Measurements from ENCODE around the gene CCDC93. TPM values are rescaled to one million over a fixed set of nuclear protein-coding genes. Genes with fewer than 3 reads are reported as not detected.
A peak's percentile ranks its signal among the peaks of the same experiment; 100 is the strongest.

The CCDC93 gene
- polyA plus RNA-seq, 2 of the 4 experiments (the other 2 are of a cell fraction): 14.4 to 17.8 TPM

DNA sequence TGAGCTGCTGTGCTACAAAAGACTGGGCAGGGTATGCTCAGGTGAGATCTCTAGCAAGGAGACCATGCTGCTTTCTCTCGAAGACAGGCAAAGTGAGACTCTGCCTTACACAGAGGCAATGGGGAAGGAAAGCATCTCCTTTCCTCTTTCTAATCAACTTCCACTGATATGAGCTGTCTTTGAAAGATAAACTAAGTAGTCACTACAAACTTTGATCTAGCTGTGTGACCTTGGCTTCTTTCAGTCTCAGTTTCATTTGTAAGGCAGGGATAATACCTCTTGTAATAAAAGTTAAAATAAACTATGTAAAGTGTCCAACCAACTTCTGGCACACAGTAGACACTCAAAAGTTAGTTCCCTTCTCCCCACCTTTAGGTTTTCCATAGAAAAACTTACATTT lies 7.5 kb downstream of the CCDC93 start:
- no peak for TF ChIP-seq JUNB (IDR thresholded peaks at IDR 0.05)
- TF ChIP-seq ZFP36 (IDR thresholded peaks at IDR 0.05; ENCODE audit: borderline replicate concordance, partially characterized antibody): no peak
- no peak for TF ChIP-seq CBX8 (IDR thresholded peaks at IDR 0.05)
- TF ChIP-seq HDAC2 (IDR thresholded peaks at IDR 0.05): no peak
- TF ChIP-seq CHD2 (IDR thresholded peaks at IDR 0.05; ENCODE audit: low read length, partially characterized antibody): no peak
- TF ChIP-seq MYC (IDR thresholded peaks at IDR 0.05; ENCODE audit: borderline replicate concordance, low read length): no peak
- TF ChIP-seq, protein P1, sequence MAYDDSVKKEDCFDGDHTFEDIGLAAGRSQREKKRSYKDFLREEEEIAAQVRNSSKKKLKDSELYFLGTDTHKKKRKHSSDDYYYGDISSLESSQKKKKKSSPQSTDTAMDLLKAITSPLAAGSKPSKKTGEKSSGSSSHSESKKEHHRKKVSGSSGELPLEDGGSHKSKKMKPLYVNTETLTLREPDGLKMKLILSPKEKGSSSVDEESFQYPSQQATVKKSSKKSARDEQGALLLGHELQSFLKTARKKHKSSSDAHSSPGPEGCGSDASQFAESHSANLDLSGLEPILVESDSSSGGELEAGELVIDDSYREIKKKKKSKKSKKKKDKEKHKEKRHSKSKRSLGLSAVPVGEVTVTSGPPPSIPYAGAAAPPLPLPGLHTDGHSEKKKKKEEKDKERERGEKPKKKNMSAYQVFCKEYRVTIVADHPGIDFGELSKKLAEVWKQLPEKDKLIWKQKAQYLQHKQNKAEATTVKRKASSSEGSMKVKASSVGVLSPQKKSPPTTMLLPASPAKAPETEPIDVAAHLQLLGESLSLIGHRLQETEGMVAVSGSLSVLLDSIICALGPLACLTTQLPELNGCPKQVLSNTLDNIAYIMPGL (CRISPR knock-in tag; IDR thresholded peaks at IDR 0.05; ENCODE audit: borderline replicate concordance): no peak
- no peak for TF ChIP-seq KDM5A (IDR thresholded peaks at IDR 0.05)
- no peak for TF ChIP-seq GATA3 (IDR thresholded peaks at IDR 0.05; ENCODE audit: borderline replicate concordance)
- TF ChIP-seq ZC3H11A (IDR thresholded peaks at IDR 0.05): no peak
- H3K4me3 ChIP-seq: no peak overlapping the region
- DNase-seq (ENCODE audit: low read depth in 1 of 2, low spot score in 1 of 2) (no peak), ATAC-seq (no peak), FAIRE-seq (no peak)
- WGBS (ENCODE audit: missing lambda C conversion rate): 87% methylated on average over 1 of the region's 1 CpG
- CTCF ChIA-PET: interaction anchor here (1.3 to 9.5 kb wide), 3 partner anchors 56 to 192 kb away, joined by 3 to 137 read pairs (median 92); partner anchors contain the start of gene DDX18
- H3K27ac ChIP-seq: no peak overlapping the region
- H3K4me1 ChIP-seq: no peaks in the 10 kb centered on the region; the same call in 2 of the 3 replicates
- POLR2A ChIA-PET: no interaction called here
- no peak overlapping the region for H3K4me2 ChIP-seq
- no peaks in the 10 kb centered on the region for H3K9me3 ChIP-seq

DNA sequence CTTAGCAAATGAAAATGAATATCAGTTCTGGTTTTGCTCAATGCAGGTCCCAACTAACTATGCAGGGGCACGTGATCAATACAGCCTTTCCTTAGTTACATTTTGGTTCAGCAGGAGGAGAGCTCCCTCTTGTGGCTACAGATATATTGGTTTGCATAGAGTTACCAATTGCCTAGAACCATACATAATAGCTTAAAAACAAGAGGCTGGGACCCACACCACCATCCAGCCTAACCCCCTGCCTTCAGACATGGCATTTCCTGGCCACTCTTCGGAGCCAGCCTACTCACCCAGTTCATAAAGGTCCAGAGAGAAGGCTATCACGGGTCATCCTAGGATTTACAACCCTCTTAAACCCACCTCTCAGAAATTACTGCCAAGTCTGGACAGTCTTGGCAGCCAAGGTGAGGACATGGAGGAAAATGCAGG lies 10.5 kb downstream of the CCDC93 start:
- Histone ChIP-seq H3K4me1 (no peaks in the 10 kb centered on the region), H3K27ac (no peak overlapping the region), H3K4me2 (no peak overlapping the region), H3K4me3 (no peak overlapping the region), H3K9me3 (no peaks in the 10 kb centered on the region)
- POLR2A ChIA-PET: interaction anchor here (1.1 to 1.3 kb wide), 2 partner anchors 178 to 189 kb away, joined by 3 to 7 read pairs; partner anchors contain the start of gene DDX18
- FAIRE-seq (peak; percentile 36), ATAC-seq (peak; percentile 93 to 99), DNase-seq (ENCODE audit: low read depth in 1 of 2, low spot score in 1 of 2) (peak; percentile 20 to 80)
- CTCF ChIA-PET: interaction anchor here (0.5 to 9.5 kb wide), 46 partner anchors 8 to 878 kb away, joined by 3 to 137 read pairs (median 5); partner anchors contain the start of genes CCDC93 and DDX18
- TF ChIP-seq RCOR1 (IDR thresholded peaks at IDR 0.05; ENCODE audit: low read depth, low read length) (no peak), HEYL (CRISPR knock-in tag; IDR thresholded peaks at IDR 0.05) (no peak), RFX5 (IDR thresholded peaks at IDR 0.05) (no peak), USF2 (IDR thresholded peaks at IDR 0.05) (peak; percentile 91), BHLHE40 (IDR thresholded peaks at IDR 0.05; ENCODE audit: low read depth, low read length) (peak; percentile 53; the same call in 1 of the 2 replicates), MAZ (IDR thresholded peaks at IDR 0.05; ENCODE audit: borderline replicate concordance, low read depth, low read length) (no peak), CTCF (IDR thresholded peaks at IDR 0.05) (peak; percentile 93), RAD21 (conservative IDR thresholded peaks at IDR 0.05 in 1 of 2, IDR thresholded peaks at IDR 0.05 in 1 of 2) (peak; percentile 86 to 90), CHD2 (IDR thresholded peaks at IDR 0.05; ENCODE audit: low read length, partially characterized antibody) (no peak), SMC3 (IDR thresholded peaks at IDR 0.05) (peak; percentile 77)
- TF ChIP-seq, protein P2, sequence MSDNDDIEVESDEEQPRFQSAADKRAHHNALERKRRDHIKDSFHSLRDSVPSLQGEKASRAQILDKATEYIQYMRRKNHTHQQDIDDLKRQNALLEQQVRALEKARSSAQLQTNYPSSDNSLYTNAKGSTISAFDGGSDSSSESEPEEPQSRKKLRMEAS (IDR thresholded peaks at IDR 0.05): peak; percentile 25; the same call in 1 of the 2 replicates
- WGBS (ENCODE audit: missing lambda C conversion rate): 8% methylated on average over 3 of the region's 3 CpGs
